ENCODE measurements around the gene KMT5B.

The KMT5B gene

GRCh38 chr11:68153742-68154141, 59.4 kb downstream of the KMT5B start:
- no peak for DNase-seq (ENCODE audit: extremely low spot score)
- TF ChIP-seq CTCF (IDR thresholded peaks at IDR 0.05; ENCODE audit: control extremely low read depth, extremely low read depth, low read depth, missing control alignments): no peak
- CTCF ChIA-PET: interaction anchor here (1.6 kb wide), 1 partner anchor 10 kb away, joined by 6 read pairs; no protein-coding TSS in a partner anchor
- POLR2A ChIA-PET: no interaction called here

GRCh38 chr11:68150037-68150436, 63.1 kb downstream of the KMT5B start:
- no peak for DNase-seq (ENCODE audit: extremely low spot score)
- POLR2A ChIA-PET: no interaction called here
- CTCF ChIA-PET: interaction anchor here (1.2 kb wide), 2 partner anchors 9 to 11 kb away, joined by 3 read pairs; no protein-coding TSS in a partner anchor
- no peak for TF ChIP-seq CTCF (IDR thresholded peaks at IDR 0.05; ENCODE audit: control extremely low read depth, extremely low read depth, low read depth, missing control alignments)

- TF ChIP-seq CTCF (IDR thresholded peaks at IDR 0.05; ENCODE audit: control extremely low read depth, extremely low read depth, low read depth, missing control alignments): no peak
- ChIA-PET POLR2A (interaction anchor here (0.7 kb wide), 1 partner anchor 27 kb away, joined by 5 read pairs; no protein-coding TSS in a partner anchor), CTCF (interaction anchor here (1.2 kb wide), 2 partner anchors 9 to 10 kb away, joined by 3 read pairs; no protein-coding TSS in a partner anchor)
- no peak for DNase-seq (ENCODE audit: extremely low spot score)
Measured at GRCh38 chr11:68149417-68149816, 63.7 kb downstream of the KMT5B start.

DNA sequence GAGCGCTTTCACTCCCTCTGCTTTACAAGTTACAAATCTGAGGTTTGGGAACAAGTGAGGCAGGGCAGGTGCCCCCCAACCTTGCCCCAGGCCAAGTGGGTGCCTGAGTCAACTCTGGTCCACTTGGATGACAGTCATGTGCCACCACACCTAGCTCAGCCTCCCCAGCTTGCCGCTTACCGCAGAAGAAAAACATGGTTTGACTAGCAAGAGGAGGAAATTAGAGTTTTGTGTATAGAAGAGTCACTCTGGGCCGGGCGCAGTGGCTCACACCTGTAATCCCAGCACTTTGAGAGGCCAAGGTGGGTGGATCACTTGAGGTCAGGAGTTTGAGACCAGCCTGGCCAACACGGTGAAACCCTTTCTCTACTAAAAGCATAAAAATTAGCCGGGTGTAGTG, 64.2 kb downstream of the KMT5B start:
- DNase-seq (ENCODE audit: extremely low spot score): no peak
- TF ChIP-seq CTCF (IDR thresholded peaks at IDR 0.05; ENCODE audit: control extremely low read depth, extremely low read depth, low read depth, missing control alignments): no peak
- POLR2A ChIA-PET: no interaction called here
- CTCF ChIA-PET: interaction anchor here (1.2 kb wide), 2 partner anchors 8 to 10 kb away, joined by 3 read pairs; no protein-coding TSS in a partner anchor

DNA sequence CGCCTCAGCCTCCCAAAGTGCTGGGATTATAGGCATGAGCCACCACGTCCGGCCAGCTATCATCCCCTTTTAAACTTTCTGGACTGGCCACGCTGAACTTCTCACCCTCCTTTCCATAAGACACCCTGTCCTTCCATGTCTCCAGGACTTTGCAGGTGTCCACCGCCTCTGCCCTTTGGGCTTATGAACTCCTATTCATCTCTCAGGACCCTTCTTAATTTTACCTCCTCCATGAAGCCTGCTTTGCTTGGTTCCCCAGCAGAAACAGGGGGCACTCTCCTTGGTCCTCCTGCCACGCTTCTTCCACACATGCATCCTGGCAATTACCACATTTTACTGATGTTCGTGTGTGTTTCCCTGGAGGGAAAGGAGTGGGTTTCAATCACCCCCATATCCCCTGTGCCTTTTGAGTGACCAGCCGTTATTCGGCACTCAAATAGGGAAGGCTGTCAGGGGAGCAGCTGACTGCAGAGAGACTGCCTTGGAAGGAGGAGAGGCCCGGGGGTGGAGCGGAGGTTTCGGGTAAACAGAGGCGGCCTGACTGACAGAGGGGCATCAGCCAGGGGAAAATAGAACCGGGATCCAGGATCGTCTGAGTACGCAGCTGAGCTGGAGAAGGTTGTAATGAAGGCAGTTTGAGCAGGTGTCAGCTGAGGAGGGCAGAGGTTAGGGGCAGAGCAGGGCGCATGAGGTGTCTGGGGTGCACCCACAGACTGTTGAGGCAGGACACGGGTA, 64.9 kb downstream of the KMT5B start:
- no peak for TF ChIP-seq CTCF (IDR thresholded peaks at IDR 0.05; ENCODE audit: control extremely low read depth, extremely low read depth, low read depth, missing control alignments)
- POLR2A ChIA-PET: interaction anchor here (0.6 kb wide), 1 partner anchor 56 kb away, joined by 3 read pairs; no protein-coding TSS in a partner anchor
- CTCF ChIA-PET: interaction anchor here (1.5 kb wide), 1 partner anchor 9 kb away, joined by 3 read pairs; no protein-coding TSS in a partner anchor
- no peak for DNase-seq (ENCODE audit: extremely low spot score)

DNA sequence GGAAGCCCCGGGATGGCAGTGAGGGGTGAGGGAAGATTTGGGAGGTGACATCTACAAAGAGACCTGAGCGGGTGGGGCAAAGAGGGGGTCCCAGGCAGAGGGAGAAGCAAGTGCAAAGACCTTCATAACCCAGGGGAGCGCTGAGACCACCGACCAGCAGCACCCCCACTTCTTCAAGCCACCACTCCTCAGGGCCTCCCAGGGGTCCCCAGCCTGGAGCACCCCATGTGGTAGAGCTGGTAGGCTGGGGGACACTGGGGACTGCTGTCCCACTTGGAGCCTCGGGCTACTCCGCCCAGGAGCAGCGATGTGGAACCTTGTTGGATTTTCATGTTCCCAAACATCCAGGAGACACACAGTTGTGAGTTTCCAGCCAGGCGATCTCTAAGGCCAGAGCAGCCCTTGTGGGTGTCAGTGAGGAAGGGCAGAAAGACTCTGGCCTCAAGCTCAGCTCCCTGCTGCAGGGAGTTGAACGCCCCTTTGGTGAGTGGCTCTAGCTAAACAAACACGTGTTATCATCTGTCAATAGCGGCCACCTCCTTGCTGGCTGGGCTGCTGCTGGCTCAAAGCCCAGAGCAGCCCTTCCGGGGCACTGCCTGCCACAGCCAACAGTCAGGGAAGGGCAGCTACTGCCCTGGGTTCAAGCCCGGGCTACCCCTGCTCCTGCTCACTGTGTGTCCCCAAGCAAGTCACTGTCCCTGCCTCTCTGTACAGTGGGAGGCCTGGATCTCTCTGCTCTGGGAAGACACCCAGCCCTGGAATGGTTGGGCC, 66.2 kb downstream of the KMT5B start:
- ChIA-PET CTCF (interaction anchor here (1.5 kb wide), 1 partner anchor 8 kb away, joined by 3 read pairs; no protein-coding TSS in a partner anchor), POLR2A (no interaction called here)
- TF ChIP-seq CTCF (IDR thresholded peaks at IDR 0.05; ENCODE audit: control extremely low read depth, extremely low read depth, low read depth, missing control alignments): no peak
- no peak for DNase-seq (ENCODE audit: extremely low spot score)

All from GM10248 (cell line).